Mucosa of descending colon (tissue), 3 donors: ENCODE results near the gene IL36RN. TPM values are rescaled to one million over a fixed set of nuclear protein-coding genes. Genes with fewer than 3 reads are reported as not detected.

Source experiments
- ATAC-seq: fragments of 200-7000 bp; cut with Tn5 transposase; one replicate; pipeline ENCODE4 v1.9.1; 2020; ENCODE audit warnings: mild to moderate bottlenecking, moderate library complexity
- DNase-seq, 3 donors: peaks; one replicate each; pipeline ENCODE4 v3.0.0-alpha.2; 2020
- H3K36me3 ChIP-seq: fragments of 200-600 bp; one replicate; pipeline ENCODE4 v1.8.0; 2021; ENCODE audit warnings: low read depth, mild to moderate bottlenecking
- H3K4me1 ChIP-seq: fragments of 200-600 bp; one replicate; pipeline ENCODE4 v1.8.0; 2021; ENCODE audit warnings: low read depth, mild to moderate bottlenecking
- H3K4me3 ChIP-seq: fragments of 200-600 bp; one replicate; pipeline ENCODE4 v1.8.0; 2021; ENCODE audit warnings: mild to moderate bottlenecking
- H3K9me3 ChIP-seq: fragments of 200-600 bp; one replicate; pipeline ENCODE4 v1.8.0; 2021; ENCODE audit warnings: mild to moderate bottlenecking
- CTCF ChIP-seq: fragments of 200-600 bp; IDR thresholded peaks from one replicate; pipeline ENCODE4 v1.8.0; 2022; ENCODE audit warnings: antibody characterized with exemption, mild to moderate bottlenecking
- intact Hi-C, 2 donors: fragments of 100-400 bp; cut with DNase I in 1 of 2; cut with micrococcal nuclease in 1 of 2; formaldehyde crosslinking; loops; one replicate each; pipeline versions ENCODE4 v1.11.0 to v1.11.1; 2022; cut with DNase I, micrococcal nuclease
- total RNA-seq, 3 donors: library from RNA; stranded (reverse); fragmentation: NEBNext Ultra II Directional in 2 of 3; extraction: Animal tissue kit (Norgen Biotek cat#: 25700) in 2 of 3; gene quantifications; one replicate each; pipeline versions ENCODE4 v1.2.1 to v1.2.4, GENCODE V29; 2021 to 2023
- donor health status: DM: no; HTN: no; CAD: no; lungs with moderate emphysema.
- donor health status: DM: no; HTN: no; CAD: no.
- donor health status: DM: no; HTN: yes; CAD: no.

The IL36RN gene
- total RNA-seq, 3 donors from 2014 or later: not detected

GRCh38 chr2:113085542-113085941 is 26.5 kb downstream of the IL36RN start:
- ATAC-seq: no peak
- intact Hi-C loops: no loop called here
- H3K9me3 ChIP-seq: no peaks in the 10 kb centered on the region
- H3K4me1 ChIP-seq: no peaks in the 10 kb centered on the region
- no peak for TF ChIP-seq CTCF
- DNase-seq: no peak
- no peak overlapping the region for H3K4me3 ChIP-seq
- no peaks in the 10 kb centered on the region for H3K36me3 ChIP-seq

GRCh38 chr2:113088213-113088992 is 29.4 kb downstream of the IL36RN start:
- intact Hi-C loops: no loop called here

GRCh38 chr2:113089916-113090315 is 30.9 kb downstream of the IL36RN start:
- no peak for TF ChIP-seq CTCF
- Histone ChIP-seq H3K36me3 (no peaks in the 10 kb centered on the region), H3K4me3 (no peak overlapping the region), H3K9me3 (no peaks in the 10 kb centered on the region), H3K4me1 (no peaks in the 10 kb centered on the region)
- ATAC-seq (no peak), DNase-seq (no peak)
- intact Hi-C loops: no loop called here

More at GRCh38 chr2:113088213-113088992, 29.4 kb downstream of the IL36RN start:
- ATAC-seq (no peak), DNase-seq (no peak)
- Histone ChIP-seq H3K4me3 (no peak overlapping the region), H3K9me3 (no peaks in the 10 kb centered on the region), H3K36me3 (no peaks in the 10 kb centered on the region), H3K4me1 (no peaks in the 10 kb centered on the region)
- no peak for TF ChIP-seq CTCF

- DNase-seq (no peak), ATAC-seq (no peak)
- H3K4me3 ChIP-seq: no peak overlapping the region
- no peak for TF ChIP-seq CTCF
- no peaks in the 10 kb centered on the region for H3K4me1 ChIP-seq
- intact Hi-C loops: no loop called here
- peaks cover 3% of the 10 kb centered on the region for H3K9me3 ChIP-seq
- H3K36me3 ChIP-seq: no peaks in the 10 kb centered on the region
Observed at GRCh38 chr2:113091231-113091896, 32.4 kb downstream of the IL36RN start.

GRCh38 chr2:113092864-113093612 is 34.0 kb downstream of the IL36RN start:
- no peak for ATAC-seq
- H3K4me1 ChIP-seq: no peaks in the 10 kb centered on the region
- intact Hi-C loops: no loop called here
- H3K4me3 ChIP-seq: no peak overlapping the region
- TF ChIP-seq CTCF: no peak
- H3K9me3 ChIP-seq: peaks cover 3% of the 10 kb centered on the region
- H3K36me3 ChIP-seq: no peaks in the 10 kb centered on the region
- no peak for DNase-seq
